Astrocyte (in vitro differentiated cells and primary cell): Measurements from ENCODE around the gene SLC22A4. TPM values are rescaled to one million over a fixed set of nuclear protein-coding genes. Genes with fewer than 3 reads are reported as not detected.

Experiments
- DNase-seq: peaks from one replicate; pipeline ENCODE4 v3.0.0-alpha.2; 2010; ENCODE audit warnings: low read depth
- FAIRE-seq: peaks from 2 replicates; lab custom pipeline; 2011; peaks lifted over from hg19 to GRCh38; lab: Jason Lieb, UNC
- H2AFZ ChIP-seq: 2 replicates; pipeline ENCODE4 v1.6.0; 2012; ENCODE audit warnings: low read depth, low read length, inconsistent platforms
- H3K27ac ChIP-seq: 2 replicates; pipeline ENCODE4 v1.5.1; 2011; ENCODE audit warnings: low read depth, low read length, inconsistent platforms
- H3K27me3 ChIP-seq: 2 replicates; pipeline ENCODE4 v1.6.0; 2011; ENCODE audit warnings: low read length, inconsistent platforms; ENCODE audit not compliant: insufficient read depth
- H3K36me3 ChIP-seq: 2 replicates; pipeline ENCODE4 v1.5.1; 2011; ENCODE audit warnings: low read length, inconsistent platforms; ENCODE audit not compliant: insufficient read depth
- H3K4me1 ChIP-seq: 2 replicates; pipeline ENCODE4 v1.5.1; 2011; ENCODE audit warnings: low read length, inconsistent platforms; ENCODE audit not compliant: insufficient read depth
- H3K4me2 ChIP-seq: 2 replicates; pipeline ENCODE4 v1.6.0; 2012; ENCODE audit warnings: low read length, inconsistent platforms
- H3K4me3 ChIP-seq: 2 replicates; pipeline ENCODE4 v1.5.1; 2011; ENCODE audit warnings: low read depth, mild to moderate bottlenecking, low read length, inconsistent platforms; ENCODE audit not compliant: insufficient read depth
- H3K79me2 ChIP-seq: 2 replicates; pipeline ENCODE4 v1.6.0; 2012; ENCODE audit warnings: mild to moderate bottlenecking, low read length, inconsistent platforms; ENCODE audit not compliant: insufficient read depth
- H3K9ac ChIP-seq: 2 replicates; pipeline ENCODE4 v1.6.0; 2012; ENCODE audit warnings: mild to moderate bottlenecking, low read length, inconsistent platforms
- H3K9me3 ChIP-seq: 2 replicates; pipeline ENCODE4 v1.5.1; 2012; ENCODE audit warnings: low read depth, mild to moderate bottlenecking, low read length, inconsistent platforms; ENCODE audit not compliant: insufficient read depth
- H4K20me1 ChIP-seq: 2 replicates; pipeline ENCODE4 v1.6.0; 2012; ENCODE audit warnings: low read length, inconsistent platforms; ENCODE audit not compliant: insufficient read depth
- H3K27ac Mint-ChIP-seq: one replicate; pipeline ENCODE4 v1.8.0; 2021; ENCODE audit warnings: mild to moderate bottlenecking, mixed read lengths; ENCODE audit not compliant: unreplicated experiment
- H3K27me3 Mint-ChIP-seq: one replicate; pipeline ENCODE4 v1.8.0; 2021; ENCODE audit warnings: low read depth, mixed read lengths; ENCODE audit not compliant: unreplicated experiment
- H3K36me3 Mint-ChIP-seq: one replicate; pipeline ENCODE4 v1.8.0; 2021; ENCODE audit warnings: low read depth, mixed read lengths; ENCODE audit not compliant: unreplicated experiment
- H3K4me1 Mint-ChIP-seq: one replicate; pipeline ENCODE4 v1.8.0; 2021; ENCODE audit warnings: low read depth, mixed read lengths; ENCODE audit not compliant: unreplicated experiment
- H3K4me3 Mint-ChIP-seq: one replicate; pipeline ENCODE4 v1.8.0; 2021; ENCODE audit warnings: mild to moderate bottlenecking, moderate library complexity, mixed read lengths; ENCODE audit not compliant: unreplicated experiment
- H3K9me3 Mint-ChIP-seq: one replicate; pipeline ENCODE4 v1.8.0; 2021; ENCODE audit warnings: mild to moderate bottlenecking, mixed read lengths; ENCODE audit not compliant: unreplicated experiment
- EZH2 ChIP-seq: IDR thresholded peaks from 2 replicates; pipeline ENCODE4 v1.6.1; 2012; ENCODE audit warnings: mild to moderate bottlenecking, low read length, inconsistent platforms; ENCODE audit not compliant: insufficient read depth
- total RNA-seq: library from RNA; stranded (reverse); gene quantifications from 2 replicates; pipeline ENCODE4 v1.2.1, GENCODE V29; 2021
- TF ChIP-seq, protein P1 (sequence below): IDR thresholded peaks from 2 replicates; pipeline ENCODE4 v1.5.1; 2011; ENCODE audit warnings: low read depth, mild to moderate bottlenecking, inconsistent platforms, low read length, moderate library complexity; ENCODE audit not compliant: insufficient read depth

The SLC22A4 gene
- total RNA-seq, 1 donor from 2014 or later, result 4.5 TPM

DNA sequence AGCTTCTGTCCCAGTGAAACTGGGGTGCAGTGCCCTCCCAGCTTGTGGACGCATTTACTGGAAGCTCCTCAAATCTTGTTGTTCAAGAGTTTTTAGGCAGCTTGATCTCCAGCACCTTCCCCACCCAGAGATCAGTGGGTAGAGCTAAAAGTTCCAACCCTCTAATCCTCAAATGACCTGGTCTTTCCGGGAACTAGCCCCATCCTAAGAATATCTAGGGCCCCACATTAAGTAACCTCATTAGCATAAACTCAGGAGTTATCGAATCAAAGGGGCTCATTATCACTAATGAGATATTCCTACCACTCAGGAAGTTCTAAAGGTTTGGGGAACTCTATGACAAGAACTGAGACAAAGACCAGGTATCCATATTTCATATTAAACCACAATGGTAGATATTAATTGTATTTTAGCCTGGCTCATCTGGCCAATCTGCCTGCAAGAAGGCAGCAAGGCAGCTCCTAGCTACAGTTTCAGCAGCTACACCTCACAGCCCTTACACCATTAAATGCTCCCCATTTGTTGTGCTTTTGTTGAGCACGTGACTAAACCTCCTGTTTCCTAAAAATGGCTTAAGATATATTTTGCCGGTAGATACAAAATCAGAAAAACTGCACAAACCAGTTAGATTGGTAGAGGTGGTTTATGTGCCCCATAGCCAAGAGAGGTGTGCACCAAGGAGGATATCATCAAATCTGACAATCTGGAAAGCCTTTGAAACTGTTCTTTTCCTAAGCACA, 50.8 kb downstream of the SLC22A4 start:
- TF ChIP-seq, protein P1, sequence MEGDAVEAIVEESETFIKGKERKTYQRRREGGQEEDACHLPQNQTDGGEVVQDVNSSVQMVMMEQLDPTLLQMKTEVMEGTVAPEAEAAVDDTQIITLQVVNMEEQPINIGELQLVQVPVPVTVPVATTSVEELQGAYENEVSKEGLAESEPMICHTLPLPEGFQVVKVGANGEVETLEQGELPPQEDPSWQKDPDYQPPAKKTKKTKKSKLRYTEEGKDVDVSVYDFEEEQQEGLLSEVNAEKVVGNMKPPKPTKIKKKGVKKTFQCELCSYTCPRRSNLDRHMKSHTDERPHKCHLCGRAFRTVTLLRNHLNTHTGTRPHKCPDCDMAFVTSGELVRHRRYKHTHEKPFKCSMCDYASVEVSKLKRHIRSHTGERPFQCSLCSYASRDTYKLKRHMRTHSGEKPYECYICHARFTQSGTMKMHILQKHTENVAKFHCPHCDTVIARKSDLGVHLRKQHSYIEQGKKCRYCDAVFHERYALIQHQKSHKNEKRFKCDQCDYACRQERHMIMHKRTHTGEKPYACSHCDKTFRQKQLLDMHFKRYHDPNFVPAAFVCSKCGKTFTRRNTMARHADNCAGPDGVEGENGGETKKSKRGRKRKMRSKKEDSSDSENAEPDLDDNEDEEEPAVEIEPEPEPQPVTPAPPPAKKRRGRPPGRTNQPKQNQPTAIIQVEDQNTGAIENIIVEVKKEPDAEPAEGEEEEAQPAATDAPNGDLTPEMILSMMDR, result no peak
- no peak for TF ChIP-seq EZH2
- H3K9me3 Mint-ChIP-seq, result peaks cover 20% of the 10 kb centered on the region
- H3K27ac Mint-ChIP-seq, result no peak overlapping the region
- no peaks in the 10 kb centered on the region for H3K27me3 ChIP-seq
- no peak overlapping the region for H3K4me2 ChIP-seq
- no peak overlapping the region for H3K4me3 Mint-ChIP-seq
- no peaks in the 10 kb centered on the region for H4K20me1 ChIP-seq
- H3K79me2 ChIP-seq, result no peaks in the 10 kb centered on the region
- no peaks in the 10 kb centered on the region for H3K36me3 ChIP-seq
- no peaks in the 10 kb centered on the region for H3K4me1 Mint-ChIP-seq
- no peak overlapping the region for H3K27ac ChIP-seq
- DNase-seq (no peak), FAIRE-seq (no peak)
- H2AFZ ChIP-seq, result no peak overlapping the region
- no peak overlapping the region for H3K9ac ChIP-seq
- no peaks in the 10 kb centered on the region for H3K27me3 Mint-ChIP-seq
- H3K4me1 ChIP-seq, result no peaks in the 10 kb centered on the region
- no peak overlapping the region for H3K4me3 ChIP-seq
- H3K9me3 ChIP-seq, result peaks cover 3% of the 10 kb centered on the region
- H3K36me3 Mint-ChIP-seq, result peaks cover 30% of the 10 kb centered on the region

DNA sequence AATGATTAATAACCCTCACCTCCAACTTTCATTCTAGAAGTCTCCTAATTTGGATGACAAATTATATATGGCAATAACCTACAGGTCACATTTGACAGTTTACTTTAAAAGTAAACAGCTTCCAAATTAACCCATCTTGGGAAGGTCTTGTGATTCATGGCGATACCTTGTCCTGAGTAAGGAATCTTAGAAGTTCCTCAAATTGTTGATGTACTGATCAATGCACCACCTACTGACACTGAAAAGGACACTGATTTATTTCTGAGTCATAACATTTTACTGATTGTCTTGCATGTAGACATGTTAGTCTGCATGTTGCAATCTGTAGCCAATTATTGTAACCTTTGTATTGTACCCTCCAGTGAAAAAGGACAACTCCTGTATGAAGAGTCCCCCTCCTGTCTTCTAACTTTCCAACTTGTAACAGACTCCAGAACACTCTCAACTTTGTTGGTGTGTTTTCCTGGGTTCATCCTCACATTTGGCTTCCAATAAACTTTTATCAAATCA, 59.3 kb downstream of the SLC22A4 start:
- no peaks in the 10 kb centered on the region for H3K79me2 ChIP-seq
- Mint-ChIP-seq H3K4me3 (no peak overlapping the region), H3K27ac (no peak overlapping the region), H3K9me3 (peaks cover 3% of the 10 kb centered on the region), H3K27me3 (no peaks in the 10 kb centered on the region), H3K36me3 (peaks cover 10% of the 10 kb centered on the region), H3K4me1 (peaks cover 6% of the 10 kb centered on the region)
- TF ChIP-seq, protein P1, result no peak
- TF ChIP-seq EZH2, result no peak
- H4K20me1 ChIP-seq, result no peaks in the 10 kb centered on the region
- H3K27ac ChIP-seq, result no peak overlapping the region
- H3K9ac ChIP-seq, result no peak overlapping the region
- H3K4me2 ChIP-seq, result no peak overlapping the region
- peaks cover 3% of the 10 kb centered on the region for H3K9me3 ChIP-seq
- no peaks in the 10 kb centered on the region for H3K27me3 ChIP-seq
- H3K4me3 ChIP-seq, result no peak overlapping the region
- no peak for FAIRE-seq
- no peaks in the 10 kb centered on the region for H3K36me3 ChIP-seq
- DNase-seq, result no peak
- H3K4me1 ChIP-seq, result no peaks in the 10 kb centered on the region
- no peak overlapping the region for H2AFZ ChIP-seq
